Measurements from ENCODE around the gene IKBKG. TPM values are rescaled to one million over a fixed set of nuclear protein-coding genes. Genes with fewer than 3 reads are reported as not detected.
"Not testable (repeated sequence)": the region's sequence is repeated elsewhere in the genome, so short reads cannot be mapped to it uniquely, and the experiment has no call there.

IKBKG gene
- total RNA-seq, 2 donors from 2014 or later: 34.2 to 35.0 TPM

DNA sequence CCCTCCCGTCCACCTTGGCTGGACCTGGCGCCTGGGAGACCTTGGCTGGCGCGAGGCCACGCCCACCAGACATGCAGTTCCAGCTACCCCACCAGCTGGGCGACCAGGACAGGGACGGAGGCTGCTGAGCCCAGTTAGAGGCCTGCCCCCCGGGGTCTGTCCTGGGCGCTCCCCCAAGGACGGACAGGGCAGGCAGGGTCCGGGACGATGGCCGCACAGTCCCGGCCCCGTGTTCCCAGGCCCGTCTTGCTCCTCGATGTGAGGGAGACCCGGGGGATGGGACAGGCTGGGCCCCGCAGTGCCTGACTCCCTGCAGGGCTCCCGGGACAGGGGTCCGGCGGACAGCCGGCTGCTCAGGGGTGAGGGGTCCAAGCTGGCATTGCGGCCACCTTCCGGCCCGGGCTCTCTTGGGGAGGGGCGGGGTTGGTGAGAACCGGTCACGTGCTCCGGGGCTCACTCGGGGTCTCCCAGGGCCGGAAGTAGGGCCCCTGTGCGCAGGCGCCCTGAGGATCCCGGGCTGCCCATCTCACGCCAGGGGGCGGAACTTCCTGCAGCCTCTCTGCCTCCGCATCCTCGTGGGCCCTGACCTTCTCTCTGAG lies 37.3 kb downstream of the IKBKG start, which contains the start of gene CTAG1A:
TSS of gene CTAG1A (plus strand) at position 549 of the 599 bp plus-strand sequence. CDS start 74 bp downstream, outside the sequence.
- ATAC-seq: not testable (repeated sequence)

GRCh38 chrX:154590415-154590814 lies 43.0 kb downstream of the IKBKG start:
- H3K36me3 Mint-ChIP-seq; ATAC-seq; H3K27ac Mint-ChIP-seq; DNase-seq (ENCODE audit: low spot score in 2 of 2); H3K9me3 Mint-ChIP-seq: not testable (repeated sequence)

More for the DNA sequence above, 37.3 kb downstream of the IKBKG start, which contains the start of gene CTAG1A:
- not testable (repeated sequence) for DNase-seq (ENCODE audit: low spot score in 2 of 2); H3K36me3 Mint-ChIP-seq; H3K9me3 Mint-ChIP-seq; H3K27ac Mint-ChIP-seq

GRCh38 chrX:154592505-154592904 lies 45.1 kb downstream of the IKBKG start:
- Mint-ChIP-seq H3K9me3 (peaks cover 4% of the 10 kb centered on the region in 2 donors), H3K36me3 (no peaks in the 10 kb centered on the region), H3K27ac (no peak overlapping the region)
- no peak for DNase-seq (ENCODE audit: low spot score in 2 of 2)
- ATAC-seq: no peak

DNA sequence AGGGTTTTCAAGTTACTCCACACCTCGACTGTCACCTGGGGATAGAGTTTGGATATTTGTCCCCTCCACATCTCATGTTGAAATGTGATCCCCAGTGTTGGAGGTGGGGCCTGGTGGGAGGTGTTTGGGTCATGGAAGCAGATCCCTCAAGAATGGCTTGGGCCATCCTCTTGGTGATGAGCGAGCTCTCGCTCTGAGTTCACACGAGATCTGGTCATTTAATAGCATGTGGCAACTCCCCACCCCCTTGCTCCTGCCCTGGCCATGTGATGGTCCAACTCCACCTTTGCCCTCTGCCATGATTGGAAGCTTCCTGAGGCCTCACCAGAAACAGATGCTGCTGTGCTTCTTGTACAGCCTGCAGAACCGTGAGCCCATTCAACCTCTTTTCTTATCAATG lies 45.8 kb downstream of the IKBKG start:
- Mint-ChIP-seq H3K36me3 (no peaks in the 10 kb centered on the region), H3K9me3 (peaks cover 4% of the 10 kb centered on the region in 2 donors), H3K27ac (no peak overlapping the region)
- no peak for ATAC-seq
- no peak for DNase-seq (ENCODE audit: low spot score in 2 of 2)

GRCh38 chrX:154594491-154594890 lies 47.1 kb downstream of the IKBKG start:
- Mint-ChIP-seq H3K9me3 (peaks cover 4% of the 10 kb centered on the region in 2 donors), H3K27ac (no peak overlapping the region), H3K36me3 (no peaks in the 10 kb centered on the region)
- DNase-seq (ENCODE audit: low spot score in 2 of 2) (no peak), ATAC-seq (no peak)

DNA sequence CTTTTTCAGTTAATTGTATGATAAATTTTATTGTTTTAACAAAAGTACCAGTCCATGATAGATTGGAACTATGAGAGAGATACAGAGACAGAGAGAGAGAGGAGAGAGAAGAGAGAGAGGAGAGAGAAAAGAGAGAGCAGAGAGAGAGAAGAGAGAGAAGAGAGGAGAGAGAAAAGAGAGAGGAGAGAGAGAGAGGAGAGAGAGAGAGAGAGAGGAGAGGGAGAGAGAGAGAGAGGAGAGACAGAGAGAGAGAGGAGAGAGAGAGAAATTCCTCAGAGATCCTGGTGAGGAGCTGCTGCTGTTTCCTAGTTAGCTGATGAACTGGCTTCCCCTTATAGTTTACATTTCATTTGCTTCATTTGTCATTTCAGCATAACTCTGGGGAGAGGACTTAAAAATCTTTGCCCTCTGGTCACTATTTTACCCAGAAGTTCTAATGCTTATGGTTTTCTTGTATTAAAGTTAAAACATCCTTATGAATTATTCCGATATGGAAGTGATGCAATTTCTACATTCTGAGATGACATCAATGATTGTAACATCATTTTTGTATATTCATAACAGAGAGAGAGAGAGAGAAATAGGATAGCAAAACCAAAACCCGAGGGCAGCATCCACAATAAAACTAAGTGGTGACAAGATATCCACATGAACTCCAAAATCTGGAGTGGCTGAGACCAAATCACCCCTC lies 48.3 kb downstream of the IKBKG start:
- Mint-ChIP-seq H3K36me3 (no peaks in the 10 kb centered on the region), H3K9me3 (peaks cover 4% of the 10 kb centered on the region in 2 donors), H3K27ac (no peak overlapping the region)
- ATAC-seq (no peak), DNase-seq (ENCODE audit: low spot score in 2 of 2) (no peak)

GRCh38 chrX:154596290-154596929 lies 49.0 kb downstream of the IKBKG start:
- peaks cover 4% of the 10 kb centered on the region in 2 donors for H3K9me3 Mint-ChIP-seq
- no peak for ATAC-seq
- H3K36me3 Mint-ChIP-seq: no peaks in the 10 kb centered on the region
- no peak overlapping the region for H3K27ac Mint-ChIP-seq
- DNase-seq (ENCODE audit: low spot score in 2 of 2): no peak

DNA sequence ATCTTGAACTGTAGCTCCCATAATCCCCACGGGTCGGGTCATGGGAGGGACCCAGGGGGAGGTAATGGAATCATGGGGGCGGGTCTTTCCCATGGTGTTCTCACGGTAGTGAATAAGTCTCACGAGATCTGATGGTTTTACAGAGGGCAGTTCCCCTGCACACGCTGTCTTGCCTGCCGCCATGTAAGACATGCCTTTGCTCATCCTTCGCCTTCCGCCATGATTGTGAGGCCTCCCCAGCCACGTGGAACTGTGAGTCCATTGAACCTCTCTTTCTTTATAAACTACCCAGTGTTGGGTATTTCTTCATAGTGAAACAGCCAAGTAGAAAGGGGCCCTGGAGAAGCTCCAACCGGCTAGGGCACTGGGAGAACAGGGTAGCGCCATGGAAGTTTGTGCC lies 49.8 kb downstream of the IKBKG start:
- no peak for DNase-seq (ENCODE audit: low spot score in 2 of 2)
- H3K36me3 Mint-ChIP-seq: no peaks in the 10 kb centered on the region
- peaks cover 3% of the 10 kb centered on the region in 2 donors for H3K9me3 Mint-ChIP-seq
- H3K27ac Mint-ChIP-seq: no peak overlapping the region
- no peak for ATAC-seq

DNA sequence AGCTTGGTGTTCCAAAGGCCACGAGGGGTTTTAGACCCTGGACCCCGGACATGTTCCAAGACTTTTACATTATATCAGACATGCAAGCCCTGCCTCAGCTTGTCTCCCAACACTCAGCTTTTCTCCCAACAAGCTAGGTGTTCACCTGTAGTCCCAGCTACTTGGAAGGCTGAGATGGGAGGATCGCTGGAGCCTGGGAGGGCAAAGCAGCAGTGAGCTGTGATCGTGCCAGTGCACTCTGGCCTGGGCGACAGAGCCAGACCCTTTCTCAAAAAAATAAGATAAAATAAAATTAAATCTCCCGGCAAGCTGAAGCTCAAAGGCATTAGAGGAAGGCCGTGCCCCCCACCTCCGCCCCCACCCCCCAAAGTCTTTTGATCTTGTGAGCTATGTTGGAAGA lies 51.2 kb downstream of the IKBKG start:
- Mint-ChIP-seq H3K9me3 (no peaks in the 10 kb centered on the region), H3K27ac (no peak overlapping the region)

GRCh38 chrX:154599531-154599930 lies 52.1 kb downstream of the IKBKG start:
- Mint-ChIP-seq H3K27ac (no peak overlapping the region), H3K36me3 (no peaks in the 10 kb centered on the region), H3K9me3 (no peaks in the 10 kb centered on the region)
- ATAC-seq: no peak
- DNase-seq (ENCODE audit: low spot score in 2 of 2): no peak

More for the DNA sequence above, 51.2 kb downstream of the IKBKG start:
- DNase-seq (ENCODE audit: low spot score in 2 of 2) (no peak), ATAC-seq (no peak)
- H3K36me3 Mint-ChIP-seq: no peaks in the 10 kb centered on the region

- ATAC-seq (no peak), DNase-seq (ENCODE audit: low spot score in 2 of 2) (no peak)
- H3K36me3 Mint-ChIP-seq: no peaks in the 10 kb centered on the region
- no peak overlapping the region for H3K27ac Mint-ChIP-seq
- no peaks in the 10 kb centered on the region for H3K9me3 Mint-ChIP-seq
These were observed 53.4 kb downstream of the IKBKG start for GRCh38 chrX:154600759-154601374.

GRCh38 chrX:154602226-154602625 lies 54.8 kb downstream of the IKBKG start:
- Mint-ChIP-seq H3K27ac (no peak overlapping the region), H3K9me3 (no peaks in the 10 kb centered on the region), H3K36me3 (no peaks in the 10 kb centered on the region)
- ATAC-seq (no peak), DNase-seq (ENCODE audit: low spot score in 2 of 2) (no peak)

DNA sequence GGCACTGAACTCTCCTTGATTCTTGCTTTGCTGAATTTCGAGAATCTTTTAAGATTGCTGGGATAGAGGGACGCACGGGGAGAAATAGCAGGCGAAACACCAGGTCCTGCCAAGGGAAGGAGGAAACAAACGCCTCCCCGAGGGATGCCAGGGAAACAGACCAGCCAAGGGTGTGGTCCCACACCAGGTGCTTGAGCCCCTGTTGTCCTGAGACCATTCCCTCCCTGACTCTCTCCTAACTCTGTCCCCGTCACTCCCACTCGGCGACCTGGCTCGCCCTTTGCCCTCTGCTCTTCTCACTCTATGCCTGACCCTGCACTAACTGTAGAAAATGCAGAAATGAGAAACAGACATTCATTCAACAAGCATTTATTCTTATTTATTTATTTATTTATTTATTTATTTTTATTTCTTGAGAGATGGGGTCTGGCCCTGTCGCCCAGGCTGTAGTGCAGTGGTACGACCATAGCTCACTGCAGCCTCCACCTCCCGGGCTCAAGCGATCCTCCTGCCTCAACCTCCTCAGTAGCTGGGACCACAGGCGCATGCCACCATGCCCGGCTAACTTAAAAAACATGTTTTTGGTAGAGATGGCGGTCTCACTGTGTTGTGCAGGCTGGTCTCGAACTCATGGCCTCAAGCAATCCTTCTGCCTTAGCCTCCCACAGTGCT lies 55.5 kb downstream of the IKBKG start:
- no peaks in the 10 kb centered on the region for H3K36me3 Mint-ChIP-seq
- H3K9me3 Mint-ChIP-seq: no peaks in the 10 kb centered on the region
- H3K27ac Mint-ChIP-seq: no peak overlapping the region
- ATAC-seq: no peak
- DNase-seq (ENCODE audit: low spot score in 2 of 2): no peak

- ATAC-seq: no peak
- Mint-ChIP-seq H3K36me3 (no peaks in the 10 kb centered on the region), H3K9me3 (no peaks in the 10 kb centered on the region), H3K27ac (no peak overlapping the region)
- DNase-seq (ENCODE audit: low spot score in 2 of 2): no peak
These were observed 56.3 kb downstream of the IKBKG start for GRCh38 chrX:154603438-154604430.

GRCh38 chrX:154605566-154605965 lies 58.1 kb downstream of the IKBKG start:
- no peaks in the 10 kb centered on the region for H3K36me3 Mint-ChIP-seq
- no peaks in the 10 kb centered on the region for H3K9me3 Mint-ChIP-seq
- DNase-seq (ENCODE audit: low spot score in 2 of 2) (no peak), ATAC-seq (no peak)
- H3K27ac Mint-ChIP-seq: no peak overlapping the region

GRCh38 chrX:154607370-154607769 lies 60.0 kb downstream of the IKBKG start:
- Mint-ChIP-seq H3K9me3 (no peaks in the 10 kb centered on the region), H3K27ac (no peak overlapping the region), H3K36me3 (no peaks in the 10 kb centered on the region)
- no peak for ATAC-seq
- DNase-seq (ENCODE audit: low spot score in 2 of 2): no peak

Data from activated naive CD4-positive, alpha-beta T cell treated with anti-CD3 and anti-CD28 coated beads, Interleukin-2, amount 50 U/mL, for 72 hours (primary cell).